Fibroblast of pulmonary artery (primary cell): ENCODE results near the gene ACP2.
A peak's percentile ranks its signal among the peaks of the same experiment; 100 is the strongest.

Source experiments
- DNase-seq: peaks from one replicate; pipeline ENCODE4 v3.0.0-alpha.2; 2010; ENCODE audit warnings: low read depth
- H3K4me3 ChIP-seq: replicated peaks from 2 replicates; pipeline ENCODE4 v1.5.1; 2011; ENCODE audit warnings: low read depth, mild to moderate bottlenecking, control low read depth, low read length, moderate library complexity
- TF ChIP-seq, protein P1 (sequence below): IDR thresholded peaks from 2 replicates; pipeline ENCODE4 v1.5.1; 2011; ENCODE audit warnings: mild to moderate bottlenecking, control low read depth, low read length, inconsistent platforms; ENCODE audit errors: missing control alignments

ACP2 gene

GRCh38 chr11:47254386-47254785 lies 5.8 kb upstream of the ACP2 start:
- DNase-seq: peak; percentile 50

GRCh38 chr11:47253660-47254059 lies 5.0 kb upstream of the ACP2 start:
- H3K4me3 ChIP-seq: no peak overlapping the region
- TF ChIP-seq, protein P1, sequence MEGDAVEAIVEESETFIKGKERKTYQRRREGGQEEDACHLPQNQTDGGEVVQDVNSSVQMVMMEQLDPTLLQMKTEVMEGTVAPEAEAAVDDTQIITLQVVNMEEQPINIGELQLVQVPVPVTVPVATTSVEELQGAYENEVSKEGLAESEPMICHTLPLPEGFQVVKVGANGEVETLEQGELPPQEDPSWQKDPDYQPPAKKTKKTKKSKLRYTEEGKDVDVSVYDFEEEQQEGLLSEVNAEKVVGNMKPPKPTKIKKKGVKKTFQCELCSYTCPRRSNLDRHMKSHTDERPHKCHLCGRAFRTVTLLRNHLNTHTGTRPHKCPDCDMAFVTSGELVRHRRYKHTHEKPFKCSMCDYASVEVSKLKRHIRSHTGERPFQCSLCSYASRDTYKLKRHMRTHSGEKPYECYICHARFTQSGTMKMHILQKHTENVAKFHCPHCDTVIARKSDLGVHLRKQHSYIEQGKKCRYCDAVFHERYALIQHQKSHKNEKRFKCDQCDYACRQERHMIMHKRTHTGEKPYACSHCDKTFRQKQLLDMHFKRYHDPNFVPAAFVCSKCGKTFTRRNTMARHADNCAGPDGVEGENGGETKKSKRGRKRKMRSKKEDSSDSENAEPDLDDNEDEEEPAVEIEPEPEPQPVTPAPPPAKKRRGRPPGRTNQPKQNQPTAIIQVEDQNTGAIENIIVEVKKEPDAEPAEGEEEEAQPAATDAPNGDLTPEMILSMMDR: no peak
- no peak for DNase-seq

More at GRCh38 chr11:47254386-47254785, 5.8 kb upstream of the ACP2 start:
- TF ChIP-seq, protein P1: no peak
- no peak overlapping the region for H3K4me3 ChIP-seq

GRCh38 chr11:47251751-47252150 lies 3.1 kb upstream of the ACP2 start:
- no peak overlapping the region for H3K4me3 ChIP-seq
- DNase-seq: no peak
- TF ChIP-seq, protein P1: no peak

DNA sequence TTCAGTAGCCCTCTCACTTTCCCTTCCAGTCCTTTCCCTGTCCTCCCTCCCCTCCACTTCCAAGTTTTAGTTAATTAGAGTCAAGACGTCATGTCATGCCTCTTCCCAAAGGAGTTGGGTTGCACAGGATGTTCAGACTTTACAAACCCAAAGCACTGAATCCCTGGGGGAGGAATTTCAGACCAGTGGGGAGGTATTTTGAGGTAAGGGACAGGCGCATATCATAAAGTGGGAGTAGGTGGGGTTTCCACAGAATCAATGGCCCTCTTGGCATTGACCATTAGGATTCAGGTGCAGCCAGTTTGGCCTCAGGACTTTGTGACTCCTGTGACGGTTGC lies 733 bp upstream of the ACP2 start:
- DNase-seq: no peak
- TF ChIP-seq, protein P1: no peak
- H3K4me3 ChIP-seq: peak overlapping the region; percentile 95

DNA sequence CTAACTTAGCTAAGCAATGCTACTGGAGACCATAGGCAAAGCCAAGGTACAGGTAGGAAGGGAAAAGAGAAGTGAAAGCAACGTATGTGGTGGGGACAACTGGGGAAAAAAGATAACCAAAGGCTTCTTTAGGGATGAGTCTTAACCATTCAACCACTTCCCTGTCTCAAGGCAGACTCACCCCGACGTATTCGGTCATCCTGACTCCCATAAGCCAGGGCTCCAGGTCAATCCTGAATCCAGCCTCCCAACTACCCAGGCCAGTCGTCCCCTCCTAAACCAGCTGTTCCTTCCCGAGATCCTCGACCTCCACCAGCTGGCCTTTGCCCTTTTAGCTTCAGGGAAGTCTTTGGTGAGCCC lies 330 bp downstream of the ACP2 start:
- H3K4me3 ChIP-seq: peak overlapping the region; percentile 95
- peak; percentile 27 for DNase-seq
- TF ChIP-seq, protein P1: no peak

DNA sequence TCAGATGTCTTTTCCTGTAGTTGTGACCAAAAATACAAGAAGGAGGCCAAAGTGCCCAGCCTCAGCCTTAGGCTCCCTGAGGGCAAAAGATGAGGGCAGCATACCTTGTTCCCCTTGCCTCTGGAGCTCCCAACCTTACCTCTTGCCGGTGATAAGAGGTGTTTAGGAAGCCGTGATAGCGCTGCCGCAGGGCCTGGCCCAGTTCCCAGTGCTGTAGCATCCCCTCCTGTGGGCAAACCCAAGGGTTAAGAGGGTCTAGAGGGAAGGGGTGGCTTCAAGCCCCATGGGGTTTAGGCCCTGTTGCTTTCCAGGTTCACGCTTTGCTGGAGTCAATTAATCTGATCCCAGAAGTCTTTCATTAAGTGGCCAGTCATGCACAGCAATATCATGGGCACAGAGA lies 1.1 kb downstream of the ACP2 start:
- DNase-seq: no peak
- H3K4me3 ChIP-seq: peak overlapping the region; percentile 95
- TF ChIP-seq, protein P1: no peak

DNA sequence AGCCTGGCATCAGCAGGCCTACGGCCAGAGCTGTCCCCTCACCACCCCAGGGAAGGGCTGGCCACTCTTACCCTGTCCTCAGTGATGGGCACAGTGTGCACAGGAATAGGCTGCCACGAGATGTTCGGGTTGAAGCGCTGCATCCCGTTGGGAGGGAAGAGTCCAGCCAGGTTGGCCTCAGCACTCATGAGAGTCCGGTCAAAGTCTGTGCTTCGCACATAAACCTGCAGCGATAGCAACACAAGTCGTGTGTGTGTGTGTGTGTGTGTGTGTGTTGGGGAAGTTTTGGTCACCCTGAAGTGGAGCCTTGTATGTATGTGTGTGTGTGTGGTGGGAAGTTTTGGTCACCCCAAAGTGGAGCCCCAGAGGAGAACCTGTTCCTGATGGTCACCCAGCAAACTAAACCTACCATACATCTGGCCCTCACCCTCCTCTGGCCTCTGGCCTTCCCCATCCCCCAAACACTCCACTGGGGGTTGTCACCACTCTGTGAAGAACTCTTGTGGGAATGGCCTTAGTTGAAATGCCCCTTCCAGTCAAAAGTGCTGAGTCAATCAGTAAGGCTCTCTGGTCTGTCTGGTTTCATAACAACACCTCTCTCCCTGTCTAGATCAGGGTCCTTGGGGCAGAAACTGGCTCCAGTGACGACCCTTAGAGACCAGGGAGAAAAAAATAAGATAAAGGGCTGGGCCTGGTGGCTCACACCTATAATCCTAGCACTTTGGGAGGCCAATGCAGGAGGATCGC lies 2.8 kb downstream of the ACP2 start:
- TF ChIP-seq, protein P1: no peak
- H3K4me3 ChIP-seq: no peak overlapping the region
- no peak for DNase-seq
